ENCODE measurements around the gene ORM2.
A peak's percentile ranks its signal among the peaks of the same experiment; 100 is the strongest.

The ORM2 gene

GRCh38 chr9:114371343-114371944 is 41.8 kb downstream of the ORM2 start:
- no peak for DNase-seq (ENCODE audit: insufficient read length)
- FAIRE-seq, result no peak
- TF ChIP-seq POLR2AphosphoS5 (IDR thresholded peaks at IDR 0.05; ENCODE audit: low read depth, low read length) (no peak), TAF1 (IDR thresholded peaks at IDR 0.05; ENCODE audit: borderline replicate concordance, low read depth, low read length) (no peak), POLR2A (IDR thresholded peaks at IDR 0.05; ENCODE audit: low read depth, low read length) (no peak)

DNA sequence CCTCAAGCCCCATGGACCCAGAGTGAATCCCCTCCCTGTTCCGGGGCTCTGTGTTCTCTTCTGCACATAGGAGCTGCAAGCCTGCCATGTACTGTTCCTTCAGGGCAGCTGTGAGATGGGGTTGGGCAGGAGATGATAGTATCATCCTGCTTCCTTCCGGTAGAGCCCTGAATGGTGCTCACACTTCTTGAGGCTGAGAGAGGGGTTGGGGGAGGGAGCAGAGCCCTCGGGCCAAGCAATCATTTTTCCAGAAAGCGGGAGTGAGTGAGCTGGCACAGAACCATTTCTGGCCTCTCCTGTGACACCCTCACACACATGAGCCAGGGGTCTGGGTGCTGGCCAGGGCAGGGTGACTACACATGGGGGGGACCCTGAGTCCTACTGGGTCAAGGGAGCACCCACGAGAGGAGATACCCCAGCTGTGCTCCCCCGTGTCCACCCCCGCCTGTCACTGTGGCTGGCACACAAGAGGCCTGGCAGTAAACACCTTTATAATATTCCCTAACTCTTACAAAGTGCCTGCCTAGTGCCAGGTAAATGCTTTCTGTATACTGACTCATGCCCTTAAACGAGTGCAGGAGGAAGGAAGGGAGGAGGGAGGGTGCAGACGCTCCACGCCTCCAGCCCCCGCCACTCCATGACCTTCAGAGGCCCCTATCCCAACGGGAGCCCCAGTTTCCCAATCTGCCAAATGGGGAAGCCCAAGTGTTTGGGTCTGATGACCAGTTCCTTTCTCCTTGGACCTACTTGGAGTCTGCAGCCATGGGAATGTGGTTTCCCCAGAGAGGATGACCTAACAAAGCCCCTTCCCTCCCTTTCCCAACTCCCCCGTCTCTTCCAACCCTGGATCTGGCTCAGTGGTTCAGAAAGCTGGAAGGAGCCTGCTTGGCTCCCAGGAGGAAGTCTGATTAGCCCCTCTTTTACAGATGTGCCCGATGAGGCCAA is 42.6 kb downstream of the ORM2 start:
- TF ChIP-seq POLR2A (IDR thresholded peaks at IDR 0.05; ENCODE audit: low read depth, low read length) (0 out of 2 replicates have a peak, but pooled peaks have one; percentile 20), POLR2AphosphoS5 (IDR thresholded peaks at IDR 0.05; ENCODE audit: low read depth, low read length) (no peak; the same call in 1 of the 2 replicates)
- FAIRE-seq, result peak; percentile 92
- no peak for DNase-seq (ENCODE audit: insufficient read length)

DNA sequence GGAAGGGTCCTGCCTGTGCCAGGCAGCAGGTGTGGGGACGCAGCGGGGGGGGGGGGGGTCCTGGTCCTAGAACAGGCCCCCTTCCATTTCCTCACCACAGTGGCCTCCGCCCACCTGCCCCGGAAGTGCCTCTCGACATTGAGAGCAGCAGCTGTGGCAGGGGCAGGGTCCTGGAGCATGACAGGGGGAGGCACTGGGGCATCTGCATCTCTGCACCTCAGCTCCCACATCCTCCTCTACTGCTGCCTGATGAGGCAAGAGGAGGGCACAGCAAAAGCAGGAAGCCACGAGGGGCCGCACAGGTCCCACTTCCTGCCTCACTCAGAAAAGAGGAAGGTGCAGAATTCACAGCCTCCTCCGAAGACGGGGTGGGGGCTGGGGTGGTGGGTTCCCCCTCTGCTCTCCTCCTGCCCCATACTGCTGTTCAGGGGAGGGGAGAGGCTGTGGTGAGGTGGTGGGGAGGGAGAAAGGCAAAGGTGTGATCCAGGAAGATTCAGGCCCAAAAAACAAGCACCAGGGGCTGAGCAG is 43.3 kb downstream of the ORM2 start:
- FAIRE-seq (peak; percentile 96), DNase-seq (ENCODE audit: insufficient read length) (peak; percentile 78)
- TF ChIP-seq POLR2A (IDR thresholded peaks at IDR 0.05; ENCODE audit: low read depth, low read length), result peak; percentile 74; the same call in 1 of the 2 replicates
- no peak; the same call in 1 of the 2 replicates for TF ChIP-seq TAF1 (IDR thresholded peaks at IDR 0.05; ENCODE audit: borderline replicate concordance, low read depth, low read length)
- peak; percentile 70 for TF ChIP-seq POLR2AphosphoS5 (IDR thresholded peaks at IDR 0.05; ENCODE audit: low read depth, low read length)

DNA sequence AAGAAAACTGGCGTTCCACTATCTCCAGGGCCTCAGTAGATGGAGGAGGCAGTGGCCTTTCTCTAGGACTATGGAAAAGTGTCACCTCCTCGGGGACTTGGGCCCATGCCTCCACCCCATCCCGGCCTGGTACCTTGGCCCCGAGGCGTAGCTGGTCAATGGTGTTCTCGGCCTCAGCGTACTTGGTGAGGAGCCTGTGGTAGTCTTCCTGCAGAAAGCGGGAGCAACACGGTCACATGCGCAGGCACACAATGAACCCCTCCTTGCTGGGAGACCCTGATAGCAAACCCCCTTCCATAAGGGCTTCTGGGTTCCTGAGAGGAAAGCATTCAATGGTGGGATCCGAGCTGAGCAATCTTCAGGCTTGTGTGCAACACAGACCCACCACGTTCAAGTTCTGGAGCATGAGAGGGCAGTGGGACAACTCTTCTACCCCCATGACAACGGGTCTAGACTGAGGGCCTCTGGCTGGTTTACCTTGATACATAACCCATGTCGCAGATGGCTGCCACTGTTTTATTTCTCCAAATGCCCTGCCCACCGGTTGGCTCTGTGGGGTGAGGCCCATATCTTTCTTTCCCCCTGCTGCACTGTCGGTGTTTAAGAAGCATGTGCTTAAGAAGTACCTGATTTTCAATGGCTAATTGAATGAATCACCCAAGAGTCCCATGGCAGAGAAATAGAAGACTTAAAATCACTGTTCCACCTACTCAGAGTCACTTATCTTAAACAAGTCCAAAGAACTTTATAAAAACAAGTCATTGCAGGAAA is 44.5 kb downstream of the ORM2 start:
- FAIRE-seq (peak; percentile 44), DNase-seq (ENCODE audit: insufficient read length) (no peak)
- TF ChIP-seq TAF1 (IDR thresholded peaks at IDR 0.05; ENCODE audit: borderline replicate concordance, low read depth, low read length) (no peak), POLR2A (IDR thresholded peaks at IDR 0.05; ENCODE audit: low read depth, low read length) (no peak), POLR2AphosphoS5 (IDR thresholded peaks at IDR 0.05; ENCODE audit: low read depth, low read length) (no peak)

GRCh38 chr9:114374936-114375335 is 45.3 kb downstream of the ORM2 start:
- TF ChIP-seq TAF1 (IDR thresholded peaks at IDR 0.05; ENCODE audit: borderline replicate concordance, low read depth, low read length), result no peak
- no peak for TF ChIP-seq POLR2A (IDR thresholded peaks at IDR 0.05; ENCODE audit: low read depth, low read length)
- TF ChIP-seq POLR2AphosphoS5 (IDR thresholded peaks at IDR 0.05; ENCODE audit: low read depth, low read length), result no peak
- DNase-seq (ENCODE audit: insufficient read length) (no peak), FAIRE-seq (peak; percentile 80)

DNA sequence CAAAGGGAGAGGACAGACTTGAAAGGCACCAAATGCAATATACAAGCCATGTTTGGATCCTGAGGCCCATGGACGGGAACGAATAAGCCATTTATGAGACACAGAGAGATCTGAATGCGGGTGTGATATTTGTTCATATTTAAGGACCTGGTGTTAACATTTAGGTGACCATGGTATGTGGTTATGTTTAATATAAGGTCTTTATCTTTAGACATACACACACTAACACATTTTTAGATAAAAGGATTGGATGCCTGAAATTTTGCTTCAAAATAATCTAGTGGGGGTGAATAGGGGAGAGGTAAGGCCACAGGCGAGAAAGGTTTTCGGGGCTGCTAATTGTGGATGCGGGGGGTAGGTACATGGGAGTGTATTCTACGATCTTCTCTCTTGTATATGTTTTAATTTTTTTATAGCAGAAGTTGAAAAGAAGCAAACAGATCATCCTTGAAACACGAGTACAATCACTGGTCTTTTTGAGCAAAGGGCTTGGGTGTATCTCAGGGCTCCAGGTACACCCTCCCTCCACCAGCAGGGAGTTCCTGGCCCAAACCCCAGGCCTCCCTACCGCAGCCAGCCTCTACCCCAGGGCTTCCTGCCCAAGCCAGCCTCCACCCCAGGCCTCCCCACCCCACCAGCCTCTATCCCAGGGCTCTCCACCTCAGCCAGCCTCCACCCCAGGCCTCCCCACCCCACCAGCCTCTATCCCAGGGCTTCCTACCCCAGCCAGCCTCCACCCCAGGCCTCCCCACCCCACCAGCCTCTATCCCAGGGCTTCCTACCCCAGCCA is 45.9 kb downstream of the ORM2 start:
- FAIRE-seq, result no peak
- TF ChIP-seq POLR2A (IDR thresholded peaks at IDR 0.05; ENCODE audit: low read depth, low read length), result no peak
- no peak for TF ChIP-seq TAF1 (IDR thresholded peaks at IDR 0.05; ENCODE audit: borderline replicate concordance, low read depth, low read length)
- TF ChIP-seq POLR2AphosphoS5 (IDR thresholded peaks at IDR 0.05; ENCODE audit: low read depth, low read length), result no peak

GRCh38 chr9:114376586-114377445 is 47.1 kb downstream of the ORM2 start:
- TF ChIP-seq POLR2A (IDR thresholded peaks at IDR 0.05; ENCODE audit: low read depth, low read length), result peak; percentile 2; the same call in 1 of the 2 replicates
- no peak for TF ChIP-seq TAF1 (IDR thresholded peaks at IDR 0.05; ENCODE audit: borderline replicate concordance, low read depth, low read length)
- TF ChIP-seq POLR2AphosphoS5 (IDR thresholded peaks at IDR 0.05; ENCODE audit: low read depth, low read length), result no peak
- no peak for DNase-seq (ENCODE audit: insufficient read length)
- FAIRE-seq, result no peak

More for the DNA sequence above, 45.9 kb downstream of the ORM2 start:
- no peak for DNase-seq (ENCODE audit: insufficient read length)

DNA sequence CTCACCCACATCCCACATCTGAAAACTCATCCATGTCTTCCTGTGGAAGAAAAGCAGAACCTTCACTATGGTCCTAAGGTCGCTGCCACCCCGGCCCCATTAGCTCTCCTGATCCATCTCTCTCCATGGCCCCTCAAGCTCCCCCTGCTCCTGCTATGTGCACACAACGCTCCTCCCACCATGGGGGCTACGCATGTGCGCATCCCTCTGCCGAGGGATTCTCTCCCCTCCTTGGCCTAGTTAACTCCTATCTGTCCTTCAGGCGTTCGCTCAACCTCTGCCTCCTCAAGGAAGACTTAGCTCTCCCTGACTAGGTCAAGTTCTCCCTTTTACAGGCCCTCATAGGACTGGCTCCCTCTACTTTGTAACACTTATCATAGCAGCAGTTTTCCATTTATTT is 48.3 kb downstream of the ORM2 start:
- no peak for TF ChIP-seq POLR2AphosphoS5 (IDR thresholded peaks at IDR 0.05; ENCODE audit: low read depth, low read length)
- FAIRE-seq, result no peak

DNA sequence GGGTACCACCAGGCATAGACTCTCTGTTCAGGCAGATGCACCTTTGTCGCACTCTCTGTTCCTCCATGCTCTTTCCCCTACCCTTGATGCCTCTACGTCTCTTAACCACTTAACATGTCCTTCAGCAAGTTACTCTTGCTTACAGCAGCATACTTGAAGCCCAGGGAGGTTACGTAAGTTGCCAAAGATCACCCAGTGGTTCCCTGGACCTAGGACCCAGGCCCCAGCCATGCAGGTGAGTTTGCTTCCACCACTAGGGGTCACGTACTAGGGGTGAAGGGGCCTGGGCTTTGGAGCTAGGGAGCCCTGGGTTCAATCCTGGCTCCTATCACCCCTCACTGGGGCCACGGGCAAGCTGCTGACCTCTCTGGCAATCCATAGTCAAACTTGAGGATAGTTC is 49.2 kb downstream of the ORM2 start:
- FAIRE-seq, result no peak
- no peak for DNase-seq (ENCODE audit: insufficient read length)
- no peak for TF ChIP-seq POLR2AphosphoS5 (IDR thresholded peaks at IDR 0.05; ENCODE audit: low read depth, low read length)
- no peak for TF ChIP-seq POLR2A (IDR thresholded peaks at IDR 0.05; ENCODE audit: low read depth, low read length)
- no peak for TF ChIP-seq TAF1 (IDR thresholded peaks at IDR 0.05; ENCODE audit: borderline replicate concordance, low read depth, low read length)

More for the DNA sequence above, 48.3 kb downstream of the ORM2 start:
- no peak for DNase-seq (ENCODE audit: insufficient read length)
